Nephron progenitor cell (in vitro differentiated cells): ENCODE measurements around the gene PYGO1.
A peak's percentile ranks its signal among the peaks of the same experiment; 100 is the strongest.
"Not testable (repeated sequence)": the region's sequence is repeated elsewhere in the genome, so short reads cannot be mapped to it uniquely, and the experiment has no call there.

Source experiments
- DNase-seq: peaks from one replicate; pipeline ENCODE4 v3.0.0; 2021
- H3K27ac Mint-ChIP-seq: 2 replicates; pipeline ENCODE4 v1.8.0; 2021; ENCODE audit warnings: mild to moderate bottlenecking, moderate library complexity, mixed read lengths
- H3K27me3 Mint-ChIP-seq: 2 replicates; pipeline ENCODE4 v1.8.0; 2021; ENCODE audit warnings: mild to moderate bottlenecking, low read depth, mixed read lengths; ENCODE audit not compliant: poor library complexity
- H3K36me3 Mint-ChIP-seq: 2 replicates; pipeline ENCODE4 v1.8.0; 2021; ENCODE audit warnings: low read depth, mixed read lengths
- H3K4me1 Mint-ChIP-seq: 2 replicates; pipeline ENCODE4 v1.8.0; 2021; ENCODE audit warnings: mixed read lengths
- H3K4me3 Mint-ChIP-seq: 2 replicates; pipeline ENCODE4 v1.8.0; 2021; ENCODE audit warnings: mild to moderate bottlenecking, moderate library complexity, mixed read lengths
- H3K9me3 Mint-ChIP-seq: 2 replicates; pipeline ENCODE4 v1.8.0; 2021; ENCODE audit warnings: mild to moderate bottlenecking, moderate library complexity, mixed read lengths
- CTCF ChIP-seq: fragments of 200-600 bp; sonication (generic); IDR thresholded peaks from 2 replicates; pipeline ENCODE4 v1.5.0; 2021; ENCODE audit warnings: antibody characterized with exemption

The PYGO1 gene

GRCh38 chr15:55499151-55499550 lies 89.0 kb downstream of the PYGO1 start:
- no peak for DNase-seq
- peaks cover 27% of the 10 kb centered on the region for H3K4me1 Mint-ChIP-seq
- TF ChIP-seq CTCF = no peak
- peak overlapping the region; percentile 96 for H3K4me3 Mint-ChIP-seq
- peaks cover 3% of the 10 kb centered on the region for H3K27me3 Mint-ChIP-seq
- no peak overlapping the region for H3K27ac Mint-ChIP-seq
- H3K36me3 Mint-ChIP-seq = no peaks in the 10 kb centered on the region
- peaks cover 17% of the 10 kb centered on the region for H3K9me3 Mint-ChIP-seq

GRCh38 chr15:55498109-55498938 lies 89.8 kb downstream of the PYGO1 start:
- H3K27ac Mint-ChIP-seq, H3K36me3 Mint-ChIP-seq, H3K9me3 Mint-ChIP-seq, H3K27me3 Mint-ChIP-seq: not testable (repeated sequence)
- DNase-seq = peak; percentile 82
- H3K4me3 Mint-ChIP-seq = peak overlapping the region; percentile 96
- peaks cover 27% of the 10 kb centered on the region for H3K4me1 Mint-ChIP-seq

- H3K27ac Mint-ChIP-seq = no peak overlapping the region
- H3K4me3 Mint-ChIP-seq = peak overlapping the region; percentile 70
- no peak for DNase-seq
- H3K27me3 Mint-ChIP-seq = peaks cover 3% of the 10 kb centered on the region
- peaks cover 18% of the 10 kb centered on the region for H3K4me1 Mint-ChIP-seq
- H3K9me3 Mint-ChIP-seq = no peaks in the 10 kb centered on the region
- no peaks in the 10 kb centered on the region for H3K36me3 Mint-ChIP-seq
- TF ChIP-seq CTCF = no peak
Observed at GRCh38 chr15:55496716-55497115, 91.4 kb downstream of the PYGO1 start.

- Mint-ChIP-seq H3K27ac (no peak overlapping the region), H3K36me3 (peaks cover 8% of the 10 kb centered on the region), H3K4me3 (no peak overlapping the region), H3K27me3 (no peaks in the 10 kb centered on the region), H3K4me1 (peaks cover 18% of the 10 kb centered on the region), H3K9me3 (no peaks in the 10 kb centered on the region)
- TF ChIP-seq CTCF = no peak
- no peak for DNase-seq
Observed at GRCh38 chr15:55494931-55495330, 93.2 kb downstream of the PYGO1 start.

GRCh38 chr15:55488952-55489600 lies 99.1 kb downstream of the PYGO1 start:
- DNase-seq, H3K27me3 Mint-ChIP-seq, H3K4me1 Mint-ChIP-seq, H3K27ac Mint-ChIP-seq, H3K4me3 Mint-ChIP-seq: not testable (repeated sequence)
- Mint-ChIP-seq H3K9me3 (peaks cover 11% of the 10 kb centered on the region), H3K36me3 (peaks cover 60% of the 10 kb centered on the region)
